ENCODE data around the gene PVALB.

Gene PVALB, protein sequence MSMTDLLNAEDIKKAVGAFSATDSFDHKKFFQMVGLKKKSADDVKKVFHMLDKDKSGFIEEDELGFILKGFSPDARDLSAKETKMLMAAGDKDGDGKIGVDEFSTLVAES

DNA sequence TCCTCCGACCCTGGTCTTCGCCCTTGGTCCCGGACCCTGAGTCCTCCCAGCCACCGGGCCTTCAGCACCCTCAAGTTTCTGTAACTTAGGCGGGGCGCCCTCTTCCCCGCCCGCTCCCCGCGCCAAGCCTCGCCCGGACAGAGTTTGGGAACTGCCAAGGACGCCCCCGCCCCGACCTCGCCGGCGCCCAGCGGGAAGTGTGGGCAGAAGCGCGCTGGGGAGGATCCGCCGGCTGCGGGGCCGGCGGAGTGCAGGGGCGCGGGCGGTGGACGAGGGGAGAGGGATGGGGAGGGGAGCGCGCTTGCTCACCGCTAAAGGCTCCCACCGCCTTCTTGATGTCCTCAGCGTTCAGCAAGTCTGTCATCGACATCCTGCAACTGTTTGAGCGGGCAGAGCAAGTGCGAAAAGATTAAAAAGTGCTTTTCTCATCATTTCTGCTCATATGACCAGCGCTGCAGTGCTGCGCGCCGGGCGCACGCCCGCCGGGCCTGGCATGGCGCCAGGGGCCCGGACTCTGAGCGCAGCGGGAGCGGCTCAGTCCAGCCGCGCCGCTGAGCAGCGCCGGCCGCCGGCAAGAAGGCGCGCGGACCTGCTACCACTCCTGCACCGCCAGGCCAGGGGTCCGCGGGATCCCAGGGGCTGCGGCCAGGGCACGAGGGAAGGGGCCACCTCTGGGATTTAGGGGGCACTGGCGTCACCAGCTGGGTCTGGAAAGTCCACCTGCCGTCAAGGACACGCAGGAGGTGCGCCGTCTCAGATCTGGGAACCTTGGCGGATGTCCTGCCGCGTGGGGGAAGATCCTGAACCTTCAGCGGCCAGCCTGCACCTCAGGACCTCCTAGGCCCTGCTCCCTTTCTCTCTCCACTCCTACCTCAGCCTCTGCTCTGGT is at the start of gene PVALB:
Gene PVALB, minus strand, starts transcription at position 400 of the 889 bp plus-strand sequence. Its CDS starts 30 bp downstream, at position 370.
- DNase-seq = no peak

DNA sequence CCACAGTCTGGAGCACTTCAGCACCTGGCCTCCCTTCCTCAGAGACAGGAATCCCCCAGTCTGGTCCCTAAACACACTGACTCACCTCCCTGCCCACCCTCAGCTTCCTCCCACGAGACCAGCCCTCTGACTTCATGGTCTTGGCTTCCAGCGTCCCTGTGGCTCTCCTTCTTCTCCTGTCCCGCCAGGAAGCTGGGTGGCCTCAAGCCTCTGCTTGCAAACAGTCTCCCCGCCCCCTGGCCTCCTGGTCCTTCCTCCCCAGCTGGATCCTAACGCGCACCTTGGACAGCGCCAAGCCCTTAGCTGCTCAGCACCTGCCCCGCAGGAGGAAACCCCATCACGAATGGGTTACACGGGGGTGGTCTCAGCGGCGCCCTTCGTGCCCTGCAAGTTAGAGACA is 48.5 kb upstream of the PVALB start:
- DNase-seq = no peak

DNA sequence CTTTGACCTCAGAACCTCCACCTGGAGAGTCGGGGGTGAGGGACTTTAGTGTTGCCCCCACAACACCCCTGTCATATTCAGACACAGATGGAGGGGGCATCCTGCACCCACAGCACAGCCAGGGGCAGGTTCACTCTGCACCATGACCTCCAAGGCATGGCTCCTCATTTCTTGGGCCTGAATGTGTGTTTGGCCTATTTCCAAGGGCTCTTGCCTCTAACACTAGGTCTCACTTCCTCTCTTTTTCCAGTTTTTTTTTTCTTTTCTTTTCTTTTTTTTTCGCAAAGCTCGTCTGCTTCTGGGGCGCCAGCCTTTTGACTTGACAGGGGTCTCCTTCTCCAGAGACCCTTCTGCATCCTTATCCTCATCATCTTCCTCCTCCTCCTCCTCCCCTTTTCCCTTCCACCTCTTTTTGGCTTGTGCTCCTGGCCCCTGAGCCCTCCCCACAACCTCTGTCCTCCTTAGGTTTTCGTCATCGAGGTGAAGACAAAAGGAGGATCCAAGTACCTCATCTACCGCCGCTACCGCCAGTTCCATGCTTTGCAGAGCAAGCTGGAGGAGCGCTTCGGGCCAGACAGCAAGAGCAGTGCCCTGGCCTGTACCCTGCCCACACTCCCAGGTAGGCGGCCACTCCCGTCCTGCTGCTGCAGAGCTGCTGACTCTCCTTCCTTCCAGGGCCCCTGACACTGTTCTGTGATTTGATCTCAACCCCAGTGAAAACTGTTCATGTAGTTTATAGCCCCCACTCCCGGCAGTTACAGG is 47.8 kb upstream of the PVALB start:
- DNase-seq = no peak

DNA sequence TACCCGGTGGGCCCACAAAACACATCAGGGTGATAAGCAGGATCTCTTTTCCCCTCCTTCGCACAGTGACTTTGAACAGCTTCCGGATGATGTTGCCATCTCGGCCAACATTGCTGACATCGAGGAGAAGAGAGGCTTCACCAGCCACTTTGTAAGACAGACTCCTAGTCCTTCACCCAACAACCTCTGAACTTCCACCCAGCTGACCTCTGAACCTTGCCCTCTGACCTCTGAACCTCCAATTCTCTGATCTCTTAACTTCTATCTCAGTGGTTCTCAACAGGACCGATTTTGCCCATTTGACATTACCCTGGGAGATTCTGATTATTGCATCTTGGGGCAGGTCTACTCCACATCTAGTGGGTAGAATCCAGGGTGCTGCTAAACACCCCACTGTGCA is 47.1 kb upstream of the PVALB start:
- DNase-seq = no peak

DNA sequence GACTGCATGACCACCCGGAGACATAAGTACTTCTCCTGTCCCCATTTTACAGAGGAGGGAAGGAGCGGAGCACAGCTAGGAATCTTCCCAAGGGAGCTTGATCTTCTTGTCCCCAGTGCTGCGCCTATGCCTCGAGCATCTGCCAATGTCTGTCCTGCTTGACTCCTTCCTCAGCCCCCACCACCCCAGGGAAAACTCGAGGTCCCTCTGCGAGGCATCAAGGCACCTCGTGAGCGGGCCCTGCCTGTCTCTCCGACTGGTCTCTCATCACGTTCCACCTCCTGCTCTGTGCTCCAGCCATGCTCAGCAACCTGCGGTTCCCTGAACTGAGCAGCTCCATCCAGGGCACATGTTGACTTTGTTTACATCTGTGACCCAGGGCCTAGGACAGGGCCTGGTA is 46.4 kb upstream of the PVALB start:
- no peak for DNase-seq

DNA sequence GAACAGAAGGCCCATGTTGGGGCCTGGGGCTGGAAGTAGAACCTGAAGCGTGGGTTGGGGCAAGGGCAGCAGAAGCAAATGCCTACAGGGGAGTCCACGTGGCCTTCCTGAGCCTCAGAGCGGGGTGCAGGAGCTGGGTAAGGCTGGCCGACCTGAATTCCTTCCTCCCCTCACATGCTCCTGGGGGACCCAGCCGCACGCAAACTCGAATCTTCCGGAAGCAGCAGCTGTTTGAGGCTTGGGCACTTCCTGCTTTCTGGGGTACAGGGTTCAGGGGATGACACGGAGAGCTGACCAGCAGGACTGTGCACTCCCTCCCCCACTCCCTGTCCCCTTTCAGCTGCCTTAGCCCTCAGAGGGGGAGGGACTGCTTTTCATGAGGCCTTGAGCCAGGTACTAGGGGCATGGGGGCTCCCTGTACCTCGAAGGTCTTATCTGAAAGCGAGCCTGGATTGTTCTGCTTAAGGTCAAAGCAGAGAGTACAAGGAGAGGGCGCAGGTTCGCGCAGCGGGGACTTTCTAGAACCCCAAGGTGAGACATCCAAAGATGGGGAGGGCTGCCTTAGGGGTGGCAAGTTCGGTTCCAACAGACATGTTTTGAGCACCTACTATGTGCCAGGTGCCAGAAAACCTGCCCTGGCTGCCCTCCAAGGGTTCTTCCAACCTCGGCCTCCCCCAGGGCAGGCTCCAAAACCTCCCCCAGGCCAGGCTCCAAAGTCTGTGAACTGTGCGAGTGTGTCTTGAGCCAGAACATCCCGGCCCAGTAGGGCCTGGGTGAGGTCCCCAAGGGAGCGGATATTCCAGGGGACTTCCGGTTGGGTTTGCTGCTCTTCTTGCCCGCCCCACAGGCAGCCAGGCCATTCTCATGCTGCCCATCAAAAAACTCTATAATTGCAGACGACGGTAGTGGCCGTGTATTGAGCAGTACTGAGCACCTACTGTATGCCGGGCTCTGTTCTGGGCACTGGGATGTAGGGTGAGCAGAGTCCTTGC is 45.7 kb upstream of the PVALB start:
- no peak for DNase-seq

DNA sequence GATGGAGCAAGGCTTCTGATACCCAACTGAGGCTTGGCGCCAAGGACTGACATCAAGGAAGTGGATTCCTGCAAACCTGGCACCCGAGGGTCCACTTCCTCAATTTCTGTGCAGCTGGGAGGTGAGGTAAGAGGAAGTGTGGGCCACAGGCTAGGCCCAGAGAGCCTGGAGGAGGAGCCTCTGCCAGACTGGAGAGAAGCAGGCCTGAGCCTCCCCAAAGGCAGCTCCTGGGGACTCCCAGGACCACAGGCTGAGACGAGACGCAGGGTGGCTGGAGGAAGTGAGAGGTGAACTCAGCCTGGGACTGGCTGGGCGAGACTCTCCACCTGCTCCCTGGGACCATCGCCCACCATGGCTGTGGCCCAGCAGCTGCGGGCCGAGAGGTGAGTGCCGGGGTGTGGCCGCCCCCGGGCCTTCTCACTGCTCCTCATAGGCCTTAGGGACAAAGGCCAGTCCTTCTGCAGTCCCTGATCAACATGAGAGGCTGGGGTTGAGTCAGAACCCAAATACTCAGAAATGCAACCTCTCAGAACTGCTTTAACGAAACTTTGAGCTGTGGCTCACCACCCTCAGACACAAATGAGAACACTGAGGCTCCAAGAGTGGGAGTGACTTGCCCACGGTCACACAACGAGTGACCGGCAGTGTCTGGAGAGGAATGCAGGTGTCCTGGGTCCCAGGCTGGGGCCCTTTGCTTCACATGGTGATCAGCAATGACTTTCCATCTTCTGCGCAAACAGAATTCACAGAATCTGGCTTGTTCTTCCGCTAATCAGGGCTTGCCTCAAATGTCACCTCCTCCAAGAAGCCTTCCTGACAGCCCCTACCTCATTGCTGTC is 44.2 kb upstream of the PVALB start, which contains the start of gene NCF4:
Gene NCF4, plus strand, starts transcription at position 186 of the 839 bp plus-strand sequence. Its CDS starts 166 bp downstream, at position 352.
- DNase-seq = peak; percentile 77

DNA sequence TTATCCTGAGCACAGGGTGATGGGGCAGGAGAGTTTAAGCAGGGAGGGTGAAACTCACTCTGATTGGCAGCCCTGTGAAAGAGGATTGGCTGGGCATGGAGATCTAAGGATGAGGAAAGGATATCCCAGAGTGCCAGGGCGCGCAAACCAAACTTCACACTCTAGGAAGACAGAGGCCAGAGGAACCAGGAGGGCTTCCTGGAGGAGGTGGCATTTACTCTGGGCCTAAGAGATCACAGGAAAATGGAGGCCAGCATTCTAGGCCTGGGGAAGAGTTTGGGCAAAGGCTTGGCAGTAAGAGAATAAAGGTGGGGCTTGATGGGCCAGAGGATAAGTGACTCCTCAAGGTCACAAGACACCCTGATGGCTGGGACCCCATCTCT is 43.6 kb upstream of the PVALB start:
- no peak for DNase-seq

DNA sequence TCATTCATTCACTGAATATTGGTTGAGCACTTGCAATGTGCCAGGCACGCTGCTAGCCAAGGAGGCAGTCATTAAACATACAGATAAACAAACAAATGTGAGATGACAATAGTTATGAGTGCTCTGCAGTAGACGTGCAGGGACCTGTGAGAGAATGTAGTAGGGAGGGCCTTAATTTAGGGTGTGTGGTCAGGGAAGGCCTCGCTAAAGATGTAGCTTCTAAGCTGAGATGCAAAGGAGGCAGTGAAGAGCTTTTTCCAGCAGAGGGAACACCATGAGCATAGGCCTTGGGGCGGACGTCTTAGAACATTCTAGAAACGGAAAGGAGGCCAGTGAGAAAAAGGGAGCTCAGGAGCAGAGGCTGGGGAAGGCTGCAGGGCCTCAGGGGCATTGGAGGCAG is 43.2 kb upstream of the PVALB start:
- no peak for DNase-seq

DNA sequence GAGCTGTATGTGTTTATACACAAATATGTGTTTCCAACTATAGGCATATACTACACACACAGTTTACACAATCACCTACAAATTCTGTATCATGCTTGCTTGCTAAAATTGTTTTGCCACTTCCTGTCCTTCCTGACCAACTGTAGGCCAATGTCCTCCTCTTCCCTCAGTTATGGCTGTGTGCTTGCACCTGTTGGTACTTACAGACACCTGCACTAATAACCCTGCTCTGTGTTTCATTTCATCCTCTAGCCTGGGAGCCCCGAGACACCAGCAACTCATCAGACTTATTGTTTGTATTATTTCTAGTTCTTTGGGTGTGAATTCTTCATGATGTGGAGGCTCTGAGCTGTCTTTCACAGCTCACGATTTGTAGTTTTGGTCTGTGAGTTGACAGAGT is 42.1 kb upstream of the PVALB start:
- no peak for DNase-seq

DNA sequence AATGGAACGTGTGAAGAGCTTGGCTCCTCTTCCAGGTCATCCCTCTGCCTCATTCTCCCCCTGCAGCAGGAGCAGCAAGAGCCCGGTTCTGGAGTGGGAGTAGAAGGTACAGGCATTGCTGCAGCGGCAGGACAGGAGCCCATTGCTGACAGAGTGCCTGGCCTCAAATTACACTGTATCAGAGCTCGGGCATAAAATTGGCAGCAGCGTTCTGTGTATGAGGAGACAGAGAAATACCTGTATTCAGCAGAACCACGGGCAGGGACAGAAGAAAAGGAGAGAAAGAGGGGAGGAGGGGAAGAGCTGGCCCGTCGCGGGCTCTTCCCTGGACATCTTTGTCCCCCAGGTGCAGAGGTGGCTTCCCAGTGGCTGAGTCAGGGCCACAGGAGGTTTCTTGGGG is 41.3 kb upstream of the PVALB start:
- DNase-seq = no peak

DNA sequence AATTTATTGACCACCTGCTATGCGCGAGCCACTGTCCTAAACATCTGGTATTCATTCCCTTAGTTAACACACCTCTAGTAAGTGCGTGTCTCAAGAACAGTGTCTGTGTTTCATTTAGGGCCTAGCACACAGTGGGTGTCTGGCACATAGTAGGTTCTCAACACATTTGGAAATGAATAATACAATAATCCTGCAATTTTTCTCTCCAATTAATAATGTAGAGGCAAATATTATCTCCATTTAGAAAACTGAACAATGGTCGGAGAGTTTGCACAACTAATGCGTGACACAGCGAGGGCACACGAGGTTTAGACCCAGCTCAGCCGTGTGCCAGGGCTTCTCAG is 39.9 kb upstream of the PVALB start:
- DNase-seq = no peak

DNA sequence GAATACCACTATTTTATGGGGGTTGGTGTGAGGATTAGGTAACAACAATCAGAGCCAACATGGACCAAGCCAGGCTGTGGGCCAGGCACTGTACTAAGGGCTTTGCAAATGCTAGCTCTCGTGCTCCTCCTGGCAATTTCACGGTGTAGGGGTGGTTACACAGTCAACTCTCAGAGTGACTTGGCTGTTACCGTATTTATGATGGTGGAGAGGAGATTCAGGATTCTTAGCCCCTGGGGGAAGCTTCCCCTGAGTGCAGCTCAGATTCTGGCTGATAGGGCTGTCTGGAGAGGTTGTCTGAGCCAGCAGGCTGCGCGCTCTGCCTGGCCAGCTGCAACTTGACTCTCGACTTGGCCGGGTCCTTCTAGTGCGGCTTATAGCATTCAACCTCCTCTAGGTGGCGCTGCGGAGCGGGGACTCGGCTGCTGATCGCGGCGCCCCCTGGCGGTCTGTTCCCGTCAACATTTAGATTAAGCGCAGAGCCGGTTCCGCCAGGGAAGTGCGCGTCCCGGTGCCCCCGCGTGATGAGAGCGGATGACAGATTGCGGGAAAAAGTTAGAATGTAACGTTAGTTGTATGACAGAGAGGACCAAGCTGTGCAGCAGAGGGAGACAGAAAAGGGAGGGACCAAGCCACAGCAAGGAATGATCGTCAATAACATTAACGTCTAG is 39.4 kb upstream of the PVALB start:
- DNase-seq = peak; percentile 100

DNA sequence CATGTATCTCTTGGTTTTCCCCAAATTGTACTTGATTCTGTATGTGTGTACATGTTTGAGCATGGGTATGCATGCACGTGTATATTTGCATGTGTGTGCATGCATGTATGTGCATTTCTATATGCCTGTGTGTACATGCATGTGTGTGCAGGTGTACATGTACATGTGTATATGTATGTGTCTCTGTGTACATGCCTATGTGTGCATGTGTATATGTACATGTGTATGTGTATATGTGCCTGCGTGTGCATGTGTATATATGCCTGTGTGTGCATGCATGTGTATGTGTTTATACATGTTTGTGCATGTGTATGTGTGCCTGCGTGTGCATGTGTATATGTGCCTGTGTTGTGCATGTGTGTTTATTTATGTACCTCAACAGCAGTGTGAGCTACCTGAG is 38.6 kb upstream of the PVALB start:
- no peak for DNase-seq

DNA sequence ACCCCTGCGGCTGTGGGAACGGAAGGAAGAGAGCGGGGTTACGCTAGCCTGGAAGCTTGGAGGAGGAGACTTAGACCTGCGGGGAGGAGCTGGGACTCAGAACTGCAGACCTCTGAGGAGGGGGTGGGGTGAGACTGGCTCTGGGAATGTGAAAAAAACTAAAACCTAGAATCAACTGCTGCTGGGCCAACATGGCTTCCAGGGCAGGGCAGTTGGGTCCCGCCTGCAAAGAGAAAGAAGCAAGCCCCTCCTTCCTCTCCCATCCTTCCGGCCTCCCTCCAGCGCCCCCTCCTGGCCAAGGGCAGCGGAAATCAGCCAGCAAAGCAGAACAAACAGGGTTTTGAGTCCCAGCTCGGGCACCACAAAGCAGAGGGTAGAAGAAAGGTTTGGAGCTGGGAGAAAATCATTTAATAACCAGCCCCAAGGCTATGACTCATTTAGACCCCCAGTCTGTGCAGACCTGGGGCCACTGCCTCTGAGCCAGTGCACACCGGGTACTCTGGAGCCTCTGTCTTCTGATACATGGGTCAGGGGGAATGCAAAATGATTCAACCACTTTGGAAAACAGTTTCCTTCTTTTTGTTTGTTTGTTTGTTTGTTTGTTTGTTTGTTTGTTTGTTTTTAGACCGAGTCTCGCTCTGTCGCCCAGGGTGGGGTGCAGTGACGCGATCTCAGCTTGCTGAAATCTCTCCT is 36.7 kb upstream of the PVALB start:
- peak; percentile 96 for DNase-seq

DNA sequence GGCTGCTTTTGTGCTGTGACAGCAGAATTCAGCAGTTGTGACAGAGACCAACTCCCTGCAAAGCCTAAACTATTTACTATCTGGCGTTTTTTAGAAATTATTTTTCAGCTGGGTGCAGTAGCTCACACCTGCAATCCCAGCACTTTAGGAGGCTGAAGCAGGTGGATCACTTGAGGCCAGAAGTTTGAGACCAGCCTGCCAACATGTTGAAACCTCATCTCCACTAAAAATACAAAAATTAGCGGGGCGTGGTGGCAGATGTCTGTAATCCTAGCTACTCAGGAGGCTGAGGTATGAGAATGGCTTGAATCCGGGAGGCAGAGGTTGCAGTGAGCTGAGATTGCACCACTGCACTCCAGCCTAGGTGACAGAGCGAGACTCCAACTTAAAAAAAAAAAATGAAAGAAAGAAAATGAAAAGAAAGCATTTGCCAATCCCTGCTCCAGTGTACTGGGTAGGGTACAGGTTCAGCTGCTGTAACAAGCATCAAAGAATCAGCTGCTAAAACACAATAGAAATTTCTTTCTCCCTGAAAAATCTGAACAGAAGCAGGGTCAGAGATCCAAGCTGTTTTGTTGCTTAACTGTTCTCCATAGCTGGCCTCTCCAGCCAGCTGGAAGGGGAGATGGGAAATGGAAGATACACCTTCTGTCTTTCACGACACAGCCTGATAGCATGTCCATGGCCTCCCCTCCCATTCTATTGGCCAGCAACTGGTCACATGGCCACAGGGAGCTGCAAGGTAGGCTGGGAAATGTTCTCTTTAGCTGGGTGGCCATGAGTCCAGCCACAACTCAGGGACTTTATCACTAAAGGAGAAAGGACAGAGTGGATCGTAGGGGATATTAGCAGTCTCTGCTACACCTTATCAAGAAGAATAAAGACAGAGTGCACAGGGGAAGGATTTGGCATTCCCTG is 35.5 kb upstream of the PVALB start:
- DNase-seq = no peak

DNA sequence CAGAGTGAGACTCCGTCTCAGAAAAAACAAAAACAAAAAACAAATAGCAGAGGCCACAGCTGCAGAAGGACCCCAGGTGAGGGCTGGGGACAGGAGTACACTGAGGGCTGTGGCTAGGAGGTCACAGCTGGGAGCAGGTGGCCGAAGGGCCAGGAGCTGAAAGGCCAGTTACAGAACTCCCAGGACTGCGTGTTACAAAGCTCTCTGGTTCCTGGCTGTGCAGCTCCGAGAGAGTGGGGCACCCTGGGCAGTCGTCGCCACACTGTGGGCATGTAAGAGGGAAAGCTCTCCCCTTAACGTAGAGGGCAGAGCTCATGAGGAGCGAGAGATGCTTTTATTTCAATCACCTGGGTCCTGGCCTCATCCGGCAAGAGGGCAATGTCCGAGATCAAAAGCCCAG is 33.8 kb upstream of the PVALB start:
- no peak for DNase-seq

DNA sequence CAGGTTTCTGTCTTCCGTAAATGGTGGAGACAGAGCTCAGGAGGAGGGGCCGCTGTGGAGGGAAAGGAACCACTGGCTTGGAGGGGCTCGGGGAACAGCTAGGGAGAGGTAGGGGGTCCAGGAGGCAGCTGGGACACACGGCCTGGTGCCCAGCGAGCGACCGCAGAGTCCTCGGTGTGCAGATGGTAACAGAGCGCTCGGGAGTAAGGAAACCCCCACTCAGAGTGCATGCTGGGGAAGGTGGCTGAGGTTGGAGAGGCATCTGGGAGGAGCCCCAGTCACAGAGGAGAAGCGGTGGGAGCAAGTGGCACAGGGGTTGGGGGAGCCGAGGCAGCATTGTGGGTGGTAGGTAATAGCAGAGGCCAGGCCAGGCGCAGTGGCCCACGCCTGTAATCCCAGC is 33.2 kb upstream of the PVALB start:
- DNase-seq = no peak

DNA sequence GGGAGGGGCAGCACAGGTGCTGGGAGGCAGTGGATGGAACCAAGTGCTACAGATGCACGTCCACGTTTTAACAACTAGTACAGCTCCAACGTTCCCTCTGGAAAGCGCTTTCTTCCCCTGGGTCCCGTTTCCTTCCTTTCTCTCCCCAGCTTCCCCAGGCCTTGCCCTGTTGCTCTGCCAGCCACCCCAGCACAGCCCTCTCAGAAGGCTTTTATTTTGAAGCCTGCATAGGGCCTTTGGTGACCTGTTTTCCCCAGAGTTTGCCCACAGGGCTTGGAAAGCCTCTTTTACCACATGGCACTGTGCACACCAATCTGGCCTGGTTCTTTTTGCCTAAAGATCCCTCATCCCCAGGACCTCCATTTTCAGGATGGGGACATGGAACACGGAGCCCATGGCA is 30.1 kb upstream of the PVALB start:
- no peak for DNase-seq
